NCI-H526 treated with DMSO at 0.1 percent for 48 hours (cell line): ENCODE measurements around the gene CIDEA.

Experiments used
- DNase-seq: peaks from one replicate; lab custom pipeline; 2025; lab: John Stamatoyannopoulos, UW

The CIDEA gene

GRCh38 chr18:12274793-12275192 lies 20.6 kb downstream of the CIDEA start:
- no peak for DNase-seq

GRCh38 chr18:12276736-12277554 lies 22.8 kb downstream of the CIDEA start:
- no peak for DNase-seq

- DNase-seq = no peak
Observed at GRCh38 chr18:12278215-12278671, 24.1 kb downstream of the CIDEA start.

GRCh38 chr18:12278741-12279682 lies 24.9 kb downstream of the CIDEA start:
- no peak for DNase-seq

- DNase-seq = no peak
Observed at GRCh38 chr18:12279781-12280531, 25.8 kb downstream of the CIDEA start.

- DNase-seq = no peak
Observed at GRCh38 chr18:12281861-12282260, 27.7 kb downstream of the CIDEA start.

- no peak for DNase-seq
Observed at GRCh38 chr18:12282442-12283039, 28.4 kb downstream of the CIDEA start.

- no peak for DNase-seq
Observed at GRCh38 chr18:12283256-12283655, 29.1 kb downstream of the CIDEA start.

GRCh38 chr18:12283666-12284065 lies 29.5 kb downstream of the CIDEA start:
- no peak for DNase-seq

- no peak for DNase-seq
Observed at GRCh38 chr18:12287131-12287681, 33.0 kb downstream of the CIDEA start.

- DNase-seq = no peak
Observed at GRCh38 chr18:12287684-12288402, 33.7 kb downstream of the CIDEA start.

- no peak for DNase-seq
Observed at GRCh38 chr18:12288403-12288755, 34.2 kb downstream of the CIDEA start.

GRCh38 chr18:12290086-12290485 lies 35.9 kb downstream of the CIDEA start:
- no peak for DNase-seq

- DNase-seq = no peak
Observed at GRCh38 chr18:12291161-12291560, 37.0 kb downstream of the CIDEA start.

GRCh38 chr18:12291690-12292089 lies 37.5 kb downstream of the CIDEA start:
- DNase-seq = no peak

- no peak for DNase-seq
Observed at GRCh38 chr18:12293831-12294230, 39.7 kb downstream of the CIDEA start.

GRCh38 chr18:12295389-12296086 lies 41.4 kb downstream of the CIDEA start:
- DNase-seq = no peak

GRCh38 chr18:12296087-12296403 lies 41.9 kb downstream of the CIDEA start:
- DNase-seq = no peak

GRCh38 chr18:12296457-12296856 lies 42.3 kb downstream of the CIDEA start:
- DNase-seq = no peak

GRCh38 chr18:12299862-12300261 lies 45.7 kb downstream of the CIDEA start:
- DNase-seq = no peak
